Osteoblast (primary cell): Measurements from ENCODE around the gene CAPN5. TPM values are rescaled to one million over a fixed set of nuclear protein-coding genes. Genes with fewer than 3 reads are reported as not detected.
"Not testable (repeated sequence)": the region's sequence is repeated elsewhere in the genome, so short reads cannot be mapped to it uniquely, and the experiment has no call there.

ENCODE experiments used
- DNase-seq: peaks from one replicate; pipeline ENCODE4 v3.0.0; 2011; ENCODE audit warnings: low spot score, mixed read lengths; ENCODE audit not compliant: insufficient read length; ENCODE audit errors: missing footprints
- H2AFZ ChIP-seq: 2 replicates; pipeline ENCODE4 v1.6.0; 2011; ENCODE audit warnings: mild to moderate bottlenecking, low read length
- H3K27ac ChIP-seq: 2 replicates; pipeline ENCODE4 v1.5.1; 2011; ENCODE audit warnings: mild to moderate bottlenecking, low read depth, low read length, moderate library complexity
- H3K27me3 ChIP-seq: 2 replicates; pipeline ENCODE4 v1.6.0; 2012; ENCODE audit warnings: mild to moderate bottlenecking, control low read depth, inconsistent platforms, low read length, moderate library complexity; ENCODE audit not compliant: insufficient read depth
- H3K36me3 ChIP-seq: 2 replicates; pipeline ENCODE4 v1.5.1; 2011; ENCODE audit warnings: mild to moderate bottlenecking, low read length, control low read depth, moderate library complexity; ENCODE audit not compliant: insufficient read depth
- H3K4me1 ChIP-seq: 2 replicates; pipeline ENCODE4 v1.5.1; 2011; ENCODE audit warnings: mild to moderate bottlenecking, low read length, control low read depth, moderate library complexity; ENCODE audit not compliant: insufficient read depth
- H3K4me2 ChIP-seq: 2 replicates; pipeline ENCODE4 v1.6.0; 2011; ENCODE audit warnings: mild to moderate bottlenecking, low read length; ENCODE audit not compliant: insufficient read depth
- H3K4me3 ChIP-seq: fragments of 200-600 bp; sonication (generic); 3 replicates; pipeline ENCODE4 v1.5.1; 2012; ENCODE audit warnings: mild to moderate bottlenecking, low read length, inconsistent platforms; ENCODE audit not compliant: insufficient read depth
- H3K79me2 ChIP-seq: 2 replicates; pipeline ENCODE4 v1.6.0; 2012; ENCODE audit warnings: mild to moderate bottlenecking, low read length, control low read depth, inconsistent platforms; ENCODE audit not compliant: insufficient read depth
- H3K9me3 ChIP-seq: 2 replicates; pipeline ENCODE4 v1.5.1; 2011; ENCODE audit warnings: low read depth, low read length, control low read depth
- H4K20me1 ChIP-seq: 2 replicates; pipeline ENCODE4 v1.6.0; 2012; ENCODE audit warnings: mild to moderate bottlenecking, low read length, control low read depth; ENCODE audit not compliant: insufficient read depth
- CTCF ChIP-seq: IDR thresholded peaks from 2 replicates; pipeline ENCODE4 v1.5.1; 2011; ENCODE audit warnings: mild to moderate bottlenecking, low read depth, low read length, moderate library complexity; ENCODE audit errors: extremely low read depth
- total RNA-seq: library from RNA; depleted of rRNA; stranded (reverse); fragments of >200 nt; gene quantifications from 2 replicates; pipeline ENCODE4 v1.2.3, GENCODE V29; 2012

The CAPN5 gene
- total RNA-seq = 6.5 and 8.5 TPM in 2 replicates

DNA sequence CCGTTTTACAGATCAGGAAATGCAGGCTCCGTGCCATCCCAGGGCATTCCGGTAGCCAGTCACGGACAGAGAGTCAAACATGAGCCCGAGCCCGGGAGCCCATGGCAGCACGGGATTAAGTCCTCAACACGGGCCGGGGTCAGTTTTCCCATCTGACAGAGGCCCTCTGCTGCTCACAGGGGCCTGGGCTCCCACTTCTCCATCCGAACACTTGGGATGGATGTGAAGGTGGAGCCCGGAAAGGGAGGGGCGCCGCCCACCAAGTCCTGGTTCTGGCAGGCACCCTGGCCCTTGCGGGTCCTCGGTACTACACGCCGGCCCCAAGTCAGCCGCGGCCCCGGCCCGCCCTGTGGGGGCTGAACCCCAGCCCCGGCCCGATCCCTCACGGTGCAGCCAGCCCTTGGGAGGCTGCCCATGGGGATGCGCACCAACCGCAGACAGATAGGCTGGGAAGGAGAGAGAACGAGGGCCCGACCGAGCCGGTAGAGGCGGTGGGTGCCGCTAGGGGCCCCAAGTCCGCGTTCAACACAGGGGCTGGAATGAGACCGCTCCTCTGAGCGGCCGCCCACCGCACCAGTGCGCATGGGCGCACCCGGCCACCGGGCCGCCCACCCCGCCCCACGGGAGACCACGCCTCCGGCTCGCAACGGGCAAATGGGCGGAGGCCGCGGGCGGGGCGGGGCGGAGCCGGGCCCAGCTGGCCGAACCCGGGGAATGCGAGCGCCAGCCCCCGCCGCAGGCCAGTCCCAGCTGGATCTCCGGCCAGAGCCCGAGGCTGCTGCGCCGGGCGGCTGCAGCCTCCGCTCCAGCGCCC is at the start of gene CAPN5:
CAPN5 (plus strand) TSS at position 743 of the 814 bp plus-strand sequence. CDS start 17,916 bp downstream, outside the sequence.
- Histone ChIP-seq H3K4me3 (peak within 1 kb of the TSS; percentile 82), H4K20me1 (peaks cover 9% of the 10 kb centered on the region), H3K36me3 (no peaks in the 10 kb centered on the region), H3K27ac (peak within 1 kb of the TSS; percentile 75), H3K9me3 (no peaks in the 10 kb centered on the region), H3K4me1 (peaks cover 14% of the 10 kb centered on the region), H3K27me3 (no peaks in the 10 kb centered on the region), H2AFZ (peak within 1 kb of the TSS; percentile 94), H3K79me2 (peaks cover 40% of the 10 kb centered on the region), H3K4me2 (peak within 1 kb of the TSS; percentile 91)
- TF ChIP-seq CTCF = peak; percentile 31
- DNase-seq = peak; percentile 100

DNA sequence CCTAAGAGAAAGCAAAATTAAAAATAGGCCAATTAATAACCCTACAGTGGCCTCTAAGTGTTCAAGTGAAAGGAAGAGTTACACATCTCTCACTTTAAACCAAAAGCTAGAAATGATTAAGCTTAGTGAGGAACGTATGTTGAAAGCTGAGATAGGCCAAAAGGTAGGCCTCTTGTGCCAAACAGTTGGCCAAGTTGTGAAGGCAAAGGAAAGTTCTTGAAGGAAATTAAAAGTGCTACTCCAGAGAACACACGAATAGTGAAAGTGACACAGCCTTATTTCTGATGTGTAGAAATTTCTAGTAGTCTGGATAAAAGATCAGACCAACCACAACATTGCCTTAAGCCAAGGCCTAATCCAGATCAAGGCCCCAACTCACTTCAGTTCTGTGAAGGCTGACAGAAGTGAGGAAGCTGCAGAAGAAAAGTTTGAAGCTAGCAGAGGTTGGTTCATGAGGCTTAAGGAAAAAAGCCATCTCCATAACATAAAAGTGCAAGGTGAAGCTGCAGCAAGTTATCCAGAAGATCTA is 48.3 kb upstream of the CAPN5 start:
- H3K4me3 ChIP-seq, H3K79me2 ChIP-seq, H3K27ac ChIP-seq, DNase-seq, H4K20me1 ChIP-seq, H3K36me3 ChIP-seq, H3K9me3 ChIP-seq, H3K4me2 ChIP-seq, H3K27me3 ChIP-seq, H2AFZ ChIP-seq: not testable (repeated sequence)
- peaks cover 13% of the 10 kb centered on the region for H3K4me1 ChIP-seq

GRCh38 chr11:77019976-77020595 is 46.7 kb upstream of the CAPN5 start:
- H3K27ac ChIP-seq = no peak overlapping the region
- H3K4me2 ChIP-seq = no peak overlapping the region
- H3K4me1 ChIP-seq = peaks cover 13% of the 10 kb centered on the region
- H3K36me3 ChIP-seq = no peaks in the 10 kb centered on the region
- H2AFZ ChIP-seq = no peak overlapping the region
- H3K27me3 ChIP-seq = no peaks in the 10 kb centered on the region
- H3K9me3 ChIP-seq = no peaks in the 10 kb centered on the region
- no peak for TF ChIP-seq CTCF
- H4K20me1 ChIP-seq = no peaks in the 10 kb centered on the region
- no peak overlapping the region for H3K4me3 ChIP-seq
- DNase-seq = no peak
- H3K79me2 ChIP-seq = no peaks in the 10 kb centered on the region

DNA sequence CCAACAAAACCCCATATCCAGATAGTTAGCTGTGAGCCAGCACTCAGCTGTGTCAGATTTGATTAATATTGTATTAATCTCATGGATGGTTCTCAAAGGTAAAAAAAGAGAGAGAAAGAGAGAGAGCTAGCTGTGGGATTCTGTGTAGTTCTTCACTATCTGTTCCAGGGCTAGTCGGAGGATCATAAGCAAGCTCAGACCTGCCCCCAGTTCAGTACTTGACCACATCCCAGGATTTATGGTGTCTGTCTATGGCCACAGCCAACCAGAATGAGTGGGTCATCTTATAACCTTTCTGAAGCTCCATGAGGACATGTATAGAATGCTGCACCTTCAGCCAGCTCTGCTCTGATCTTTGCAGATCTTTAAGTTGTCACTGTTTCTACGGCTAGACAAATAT is 46.0 kb upstream of the CAPN5 start:
- Histone ChIP-seq H3K4me1 (peaks cover 9% of the 10 kb centered on the region), H3K36me3 (no peaks in the 10 kb centered on the region), H3K4me3 (no peak overlapping the region), H3K27ac (no peak overlapping the region), H2AFZ (no peak overlapping the region), H3K9me3 (no peaks in the 10 kb centered on the region), H4K20me1 (no peaks in the 10 kb centered on the region), H3K4me2 (no peak overlapping the region), H3K79me2 (no peaks in the 10 kb centered on the region), H3K27me3 (no peaks in the 10 kb centered on the region)
- TF ChIP-seq CTCF = no peak
- DNase-seq = no peak
